SH-SY5Y (cell line): Measurements from ENCODE around the gene LTA4H.

Experiments used
- GATA2 ChIP-seq: IDR thresholded peaks from 2 replicates; pipeline ENCODE4 v1.6.1; 2011; ENCODE audit warnings: mild to moderate bottlenecking, low read depth, low read length
- GATA3 ChIP-seq: IDR thresholded peaks from 2 replicates; pipeline ENCODE4 v1.6.1; 2011; ENCODE audit warnings: low read depth, mild to moderate bottlenecking, low read length, moderate library complexity

- no peak for TF ChIP-seq GATA2
- no peak for TF ChIP-seq GATA3
Observed at GRCh38 chr12:96057986-96058553, 22.7 kb upstream of the LTA4H start.
